ENCODE measurements around the gene TENM4. TPM values are rescaled to one million over a fixed set of nuclear protein-coding genes. Genes with fewer than 3 reads are reported as not detected.

Gene TENM4
- total and polyA plus RNA-seq, 2 of the 8 experiments (the other 6 are each of a cell fraction or from before 2014, with no cell fraction given): 3.5 to 7.2 TPM

DNA sequence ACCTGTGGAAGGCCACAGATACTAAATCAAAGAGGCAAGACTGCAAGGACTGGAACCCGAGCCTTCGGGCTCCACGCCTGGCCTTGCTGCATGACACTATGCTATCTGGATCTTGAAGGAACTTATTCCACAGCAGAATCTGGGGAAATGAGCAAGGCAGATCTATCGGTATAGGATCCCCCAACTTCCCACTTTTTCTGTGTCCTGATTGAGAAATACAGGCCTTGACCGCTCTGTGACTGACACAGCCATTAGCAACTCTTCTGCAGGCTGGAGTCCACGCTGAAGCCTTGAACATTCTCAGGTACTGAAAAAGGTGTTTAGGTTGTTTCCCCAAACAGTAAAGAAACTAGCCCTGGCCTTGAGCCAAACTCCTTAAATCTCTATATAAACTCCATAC lies 625.0 kb downstream of the TENM4 start:
- peaks cover 5 to 14% (median 9%) of the 10 kb centered on the region in 4 experiments; a peak in 6 of 7 replicates for H3K4me1 ChIP-seq (replicated peaks in 1 of 4; ENCODE audit: control insufficient read depth in 3 of 4, insufficient read depth in 4 of 4, low read length in 3 of 4)
- H3K4ac ChIP-seq (replicated peaks; ENCODE audit: insufficient read length, low read depth, low read length): no peak overlapping the region
- no peak overlapping the region for H3K4me3 ChIP-seq (ENCODE audit: extremely low read depth in 1 of 4, insufficient read depth in 2 of 4, low read depth in 3 of 4, low read length in 4 of 4)
- H3K56ac ChIP-seq (replicated peaks; ENCODE audit: insufficient read length, low read depth, low read length): no peak overlapping the region
- no peak overlapping the region for H2AFZ ChIP-seq (ENCODE audit: low read length)
- DNase-seq (ENCODE audit: low read depth in 1 of 2, low spot score in 2 of 2) (no peak), FAIRE-seq (no peak)
- no peaks in the 10 kb centered on the region for H3K79me2 ChIP-seq (ENCODE audit: control insufficient read depth in 1 of 2, insufficient read depth in 2 of 2, low read length in 2 of 2)
- no peaks in the 10 kb centered on the region for H3K23me2 ChIP-seq (ENCODE audit: low read depth, low read length)
- 94% methylated on average over 6 of the region's 6 CpGs; no CpG with 5 or more reads in 1 of the 2 experiments for WGBS, 2 experiments (ENCODE audit: extremely low coverage in 1 of 2, insufficient coverage in 1 of 2, insufficient read length in 1 of 2, insufficient replicate concordance in 2 of 2, low coverage in 1 of 2, low lambda C conversion rate in 2 of 2, missing lambda C conversion rate in 1 of 2)
- no peak overlapping the region for H4K91ac ChIP-seq (replicated peaks; ENCODE audit: insufficient read length, low read length)
- no peak overlapping the region for H2BK15ac ChIP-seq (ENCODE audit: low read length)
- H2BK20ac ChIP-seq (ENCODE audit: low read length): no peak overlapping the region
- H2BK5ac ChIP-seq (ENCODE audit: low read depth, low read length): no peak overlapping the region
- H4K5ac ChIP-seq (ENCODE audit: insufficient read length, low read depth, low read length): no peak overlapping the region
- no peaks in the 10 kb centered on the region for H4K20me1 ChIP-seq (replicated peaks in 1 of 2; ENCODE audit: control insufficient read depth in 1 of 2, insufficient read depth in 2 of 2, low read length in 2 of 2)
- H3K79me1 ChIP-seq (ENCODE audit: low read depth, low read length): no peaks in the 10 kb centered on the region
- H3K14ac ChIP-seq (ENCODE audit: insufficient read length): no peak overlapping the region
- no peak overlapping the region for H2BK120ac ChIP-seq (replicated peaks; ENCODE audit: low read depth, low read length)
- H3K4me2 ChIP-seq (ENCODE audit: insufficient read depth in 1 of 2, low read depth in 2 of 2, low read length in 2 of 2): no peak overlapping the region
- POLR2A ChIA-PET (ENCODE audit: partially characterized antibody): no interaction called here
- H3K18ac ChIP-seq (ENCODE audit: extremely low read depth, low read length): no peak overlapping the region
- peaks cover 0 to 2% (median 0%) of the 10 kb centered on the region in 4 experiments; a peak in 1 of 7 replicates for H3K27me3 ChIP-seq (replicated peaks in 1 of 4; ENCODE audit: control insufficient read depth in 3 of 4, extremely low read depth in 1 of 4, insufficient read depth in 3 of 4, low read length in 3 of 4)
- no peaks in the 10 kb centered on the region for H3K9me3 ChIP-seq (ENCODE audit: insufficient read depth in 2 of 2, low read depth in 1 of 2, low read length in 1 of 2)
- no peak overlapping the region for H3K23ac ChIP-seq (ENCODE audit: insufficient read length)
- no peak overlapping the region for H3K27ac ChIP-seq (ENCODE audit: low read depth, low read length)
- H3K36me3 ChIP-seq (ENCODE audit: control insufficient read depth in 2 of 4, insufficient read depth in 4 of 4, low read length in 3 of 4): no peaks in the 10 kb centered on the region
- no peak overlapping the region for H4K8ac ChIP-seq (ENCODE audit: extremely low read depth, insufficient read depth, low read length)
- CTCF ChIA-PET (ENCODE audit: partially characterized antibody): interaction anchor here (1.1 to 1.8 kb wide), 2 partner anchors 20 to 145 kb away, joined by 4 to 7 read pairs; no protein-coding TSS in a partner anchor
- H3K9ac ChIP-seq (replicated peaks in 1 of 4; ENCODE audit: extremely low read depth in 1 of 4, low read depth in 3 of 4, low read length in 3 of 4): no peak overlapping the region
- no peak overlapping the region for H2AK5ac ChIP-seq (ENCODE audit: low read depth, low read length)
- no peak overlapping the region for H2BK12ac ChIP-seq (ENCODE audit: low read depth, low read length)
- TF ChIP-seq TBP (IDR thresholded peaks at IDR 0.05; ENCODE audit: low read depth, low read length) (no peak), SP1 (IDR thresholded peaks at IDR 0.05; ENCODE audit: low read depth, low read length) (no peak), ATF2 (IDR thresholded peaks at IDR 0.05; ENCODE audit: low read length) (no peak), TAF7 (optimal IDR thresholded peaks at IDR 0.05; ENCODE audit: borderline replicate concordance, low read depth, low read length) (no peak), CBX8 (IDR thresholded peaks at IDR 0.05; ENCODE audit: borderline replicate concordance, low read depth, low read length) (no peak), CEBPB (IDR thresholded peaks at IDR 0.05; ENCODE audit: low read depth, low read length) (no peak), TCF12 (IDR thresholded peaks at IDR 0.05; ENCODE audit: low read depth, low read length) (no peak), EZH2 (IDR thresholded peaks at IDR 0.05; ENCODE audit: low read depth, low read length, severe bottlenecking) (no peak), BCL11A (IDR thresholded peaks at IDR 0.05; ENCODE audit: low read depth in 2 of 2, low read length in 2 of 2) (no peak), POLR2AphosphoS5 (IDR thresholded peaks at IDR 0.05; ENCODE audit: low read depth, low read length) (no peak), KDM4A (IDR thresholded peaks at IDR 0.05; ENCODE audit: low read depth, low read length, severe bottlenecking) (no peak)
- TF ChIP-seq, protein P1, sequence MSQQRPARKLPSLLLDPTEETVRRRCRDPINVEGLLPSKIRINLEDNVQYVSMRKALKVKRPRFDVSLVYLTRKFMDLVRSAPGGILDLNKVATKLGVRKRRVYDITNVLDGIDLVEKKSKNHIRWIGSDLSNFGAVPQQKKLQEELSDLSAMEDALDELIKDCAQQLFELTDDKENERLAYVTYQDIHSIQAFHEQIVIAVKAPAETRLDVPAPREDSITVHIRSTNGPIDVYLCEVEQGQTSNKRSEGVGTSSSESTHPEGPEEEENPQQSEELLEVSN (IDR thresholded peaks at IDR 0.05): no peak
